ENCODE results near the gene NFATC3.

- TF ChIP-seq CTCF (conservative IDR thresholded peaks at IDR 0.05) (no peak), EZH2 (IDR thresholded peaks at IDR 0.05; ENCODE audit: low read depth) (no peak)
Measured at GRCh38 chr16:68233835-68234187, 148.6 kb downstream of the NFATC3 start.

Measured in PC-9 (cell line).